Right ventricle myocardium inferior (tissue), 1 donor: ENCODE results near the gene MYT1. TPM values are rescaled to one million over a fixed set of nuclear protein-coding genes. Genes with fewer than 3 reads are reported as not detected.
"Not testable (repeated sequence)": the region's sequence is repeated elsewhere in the genome, so short reads cannot be mapped to it uniquely, and the experiment has no call there.

Experiments used
- ATAC-seq: fragments of 200-7000 bp; cut with Tn5 transposase; one replicate; pipeline ENCODE4 v1.9.1; 2020; ENCODE audit warnings: mild to moderate bottlenecking, moderate library complexity
- DNase-seq: peaks from one replicate; pipeline ENCODE4 v3.0.0; 2021; ENCODE audit errors: missing footprints
- intact Hi-C: fragments of 100-400 bp; cut with DNase I; formaldehyde crosslinking; loops from one replicate; pipeline ENCODE4 v1.11.0; 2022
- total RNA-seq: library from RNA; stranded (reverse); fragmentation: NEBNext Ultra II Directional; extraction: Animal tissue kit (Norgen Biotek cat#: 25700); gene quantifications from one replicate; pipeline ENCODE4 v1.2.1, GENCODE V29; 2021
- donor health status: DM: no; HTN: yes; CAD: no; lungs with severe emphysema.

Gene MYT1
- total RNA-seq, 1 donor from 2014 or later: 0.16 TPM

- intact Hi-C loops: no loop called here
- DNase-seq (no peak), ATAC-seq (peak; percentile 46)
Observed at GRCh38 chr20:64182146-64182865, 18.1 kb downstream of the MYT1 start.

- ATAC-seq (no peak), DNase-seq (no peak)
- intact Hi-C loops: no loop called here
Observed at GRCh38 chr20:64183313-64183712, 19.1 kb downstream of the MYT1 start.

- intact Hi-C loops: no loop called here
- DNase-seq (no peak), ATAC-seq (no peak)
Observed at GRCh38 chr20:64184795-64185194, 20.5 kb downstream of the MYT1 start.

GRCh38 chr20:64185276-64185900 lies 21.1 kb downstream of the MYT1 start:
- ATAC-seq (no peak), DNase-seq (no peak)
- intact Hi-C loops: no loop called here

DNA sequence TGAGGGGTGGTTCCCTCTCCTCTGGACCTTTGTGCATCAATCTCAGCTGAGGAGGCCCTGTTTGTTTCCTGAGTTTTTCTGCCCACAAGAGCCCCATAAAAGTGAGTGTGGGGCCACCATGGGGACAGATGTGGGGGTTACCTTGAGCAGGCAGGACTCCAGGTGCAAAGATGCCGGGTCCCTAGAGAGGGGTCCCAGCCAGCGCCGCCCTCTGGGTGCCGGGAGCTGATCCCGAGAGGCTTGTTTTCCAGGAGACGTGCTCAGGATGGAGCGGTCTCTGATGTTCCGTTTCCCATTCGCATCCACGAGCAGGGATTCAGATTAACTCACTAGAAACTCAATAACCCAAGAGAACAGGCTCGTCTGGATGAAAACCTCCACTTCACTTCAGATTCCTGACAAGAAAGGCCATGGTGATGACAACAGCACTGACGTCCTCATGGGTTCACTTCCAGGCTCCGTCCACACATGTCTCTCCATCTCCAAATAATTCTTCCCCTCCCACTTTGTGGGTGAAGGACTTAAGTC lies 21.9 kb downstream of the MYT1 start:
- DNase-seq (no peak), ATAC-seq (no peak)
- intact Hi-C loops: no loop called here

DNA sequence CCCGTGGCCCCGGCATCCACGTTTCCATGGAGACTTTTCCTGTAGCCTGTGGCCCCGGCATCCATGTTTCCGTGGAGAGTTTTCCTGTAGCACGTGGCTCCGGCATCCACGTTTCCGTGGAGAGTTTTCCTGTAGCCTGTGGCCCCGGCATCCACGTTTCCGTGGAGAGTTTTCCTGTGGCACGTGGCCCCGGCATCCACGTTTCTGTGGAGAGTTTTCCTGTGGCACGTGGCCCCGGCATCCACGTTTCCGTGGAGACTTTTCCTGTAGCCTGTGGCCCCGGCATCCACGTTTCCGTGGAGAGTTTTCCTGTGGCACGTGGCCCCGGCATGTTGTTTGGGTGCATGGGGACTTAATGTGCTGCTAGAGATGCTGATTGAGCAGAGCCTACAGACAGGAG lies 23.0 kb downstream of the MYT1 start:
- DNase-seq, intact Hi-C loops, ATAC-seq: not testable (repeated sequence)

DNA sequence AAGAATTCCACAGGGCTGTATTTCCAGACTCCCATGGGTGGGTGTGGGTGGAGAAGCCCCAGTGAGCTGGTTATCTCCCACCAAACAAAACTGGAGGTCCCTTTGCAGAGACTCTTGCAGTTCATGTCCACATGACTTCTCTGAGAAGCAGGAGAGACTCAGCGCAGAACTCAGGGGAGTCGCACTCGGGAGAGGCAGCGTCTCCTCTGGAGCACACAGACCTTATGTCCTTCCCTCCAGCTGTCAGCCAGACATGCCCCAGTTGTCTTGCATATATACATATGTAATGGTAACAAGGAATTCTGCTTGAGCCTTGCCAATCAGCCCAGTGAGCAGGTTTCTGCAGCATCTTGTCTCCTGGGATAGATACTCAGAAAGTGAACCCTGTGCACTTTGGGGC lies 23.8 kb downstream of the MYT1 start:
- DNase-seq (no peak), ATAC-seq (no peak)
- intact Hi-C loops: no loop called here

GRCh38 chr20:64188682-64189529 lies 24.7 kb downstream of the MYT1 start:
- DNase-seq: no peak
- intact Hi-C loops: no loop called here
- no peak for ATAC-seq

DNA sequence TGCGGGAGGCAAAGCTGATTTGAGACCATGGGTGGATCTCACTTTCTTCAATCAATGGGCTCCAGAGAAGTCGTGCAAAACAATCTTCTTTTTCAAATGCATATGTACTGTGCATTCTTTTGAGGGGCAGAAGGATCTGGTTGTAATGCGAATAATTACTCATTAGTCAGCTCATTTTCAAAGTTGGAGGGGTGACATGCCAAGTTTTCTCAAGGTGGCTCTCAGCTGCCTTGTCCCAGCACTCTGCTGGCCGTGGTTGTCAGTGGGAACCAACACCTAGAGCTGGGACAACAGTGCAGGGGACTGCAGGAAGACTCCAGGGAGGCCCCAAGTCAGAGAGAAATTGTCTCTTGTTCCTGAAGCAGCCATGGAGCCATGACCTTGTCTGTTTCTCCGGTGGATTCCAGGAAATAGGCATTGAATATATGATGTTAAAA lies 25.3 kb downstream of the MYT1 start:
- intact Hi-C loops: no loop called here
- ATAC-seq: no peak
- DNase-seq: no peak

- intact Hi-C loops: no loop called here
- ATAC-seq (no peak), DNase-seq (no peak)
Observed at GRCh38 chr20:64189986-64190385, 25.7 kb downstream of the MYT1 start.

DNA sequence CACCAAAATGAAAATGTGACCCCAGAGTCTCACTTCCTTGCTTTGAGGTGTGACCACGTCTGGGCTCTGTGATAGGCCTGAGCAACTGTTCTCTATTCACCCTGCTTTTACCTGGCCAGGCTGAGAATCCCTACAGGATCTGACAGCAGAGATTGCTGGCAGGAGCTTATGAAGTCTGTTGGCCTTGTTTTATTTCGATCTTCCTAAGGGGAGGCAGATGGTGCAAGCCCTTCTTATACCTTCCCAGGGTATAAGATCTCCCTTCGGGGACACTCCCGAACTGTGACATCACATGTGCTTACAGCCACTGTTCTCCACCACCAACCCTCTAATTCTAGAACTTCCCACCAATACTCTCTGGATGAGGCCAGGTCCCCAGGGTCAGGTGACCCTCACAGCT lies 26.8 kb downstream of the MYT1 start:
- intact Hi-C loops: no loop called here
- ATAC-seq: no peak
- no peak for DNase-seq

- intact Hi-C loops: no loop called here
- ATAC-seq (no peak), DNase-seq (no peak)
Observed at GRCh38 chr20:64192406-64192805, 28.2 kb downstream of the MYT1 start.

GRCh38 chr20:64193058-64193457 lies 28.8 kb downstream of the MYT1 start:
- DNase-seq (no peak), ATAC-seq (no peak)
- intact Hi-C loops: no loop called here

DNA sequence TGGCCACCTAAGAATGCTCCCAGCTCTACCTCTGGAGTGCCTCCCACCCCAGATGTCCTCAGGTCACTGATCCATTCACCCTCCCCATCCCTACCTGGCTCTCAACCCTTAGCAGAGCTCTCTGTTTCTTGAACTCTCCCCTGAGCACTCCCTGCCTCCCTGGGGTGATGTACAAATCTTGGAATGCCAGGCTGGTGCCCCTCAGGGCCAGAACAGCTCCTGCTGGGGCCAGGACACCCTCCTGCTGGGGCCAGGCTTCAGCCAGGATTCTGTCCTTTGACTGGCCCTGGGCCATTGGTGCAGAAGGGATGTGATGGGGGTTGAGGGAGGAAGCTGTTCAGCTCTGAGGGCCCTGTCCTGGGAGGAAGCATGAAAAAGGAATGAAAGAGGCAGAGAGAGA lies 30.0 kb downstream of the MYT1 start:
- intact Hi-C loops: no loop called here
- ATAC-seq: no peak
- no peak for DNase-seq

DNA sequence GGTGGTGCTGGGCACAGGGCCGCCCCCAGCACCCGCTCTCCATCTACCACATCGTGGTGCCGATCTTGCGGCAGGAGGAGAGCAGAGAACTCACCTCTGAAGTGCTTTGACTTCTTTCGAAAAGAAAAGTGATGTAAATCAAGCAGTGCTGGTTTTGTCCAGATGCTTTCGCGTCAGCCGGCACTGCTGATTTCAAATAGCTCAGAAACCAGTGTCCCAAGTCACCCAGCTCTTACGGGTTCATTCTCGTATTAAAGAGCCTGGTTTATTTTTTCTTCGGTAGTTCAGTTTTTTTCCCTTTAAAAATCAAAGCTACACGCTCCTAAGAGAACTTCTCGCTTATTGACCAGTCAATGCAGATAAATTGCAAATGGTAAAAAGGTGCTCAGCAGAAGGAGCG lies 32.1 kb downstream of the MYT1 start:
- ATAC-seq: no peak
- no peak for DNase-seq
- intact Hi-C loops: no loop called here

- ATAC-seq (no peak), DNase-seq (no peak)
- intact Hi-C loops: no loop called here
Observed at GRCh38 chr20:64196847-64197306, 32.6 kb downstream of the MYT1 start.

- DNase-seq (no peak), ATAC-seq (no peak)
- intact Hi-C loops: no loop called here
Observed at GRCh38 chr20:64198347-64198746, 34.1 kb downstream of the MYT1 start.

- intact Hi-C loops: no loop called here
- DNase-seq (no peak), ATAC-seq (no peak)
Observed at GRCh38 chr20:64199395-64199794, 35.1 kb downstream of the MYT1 start.

GRCh38 chr20:64200740-64201139 lies 36.5 kb downstream of the MYT1 start:
- ATAC-seq (no peak), DNase-seq (no peak)
- intact Hi-C loops: no loop called here

- DNase-seq (no peak), ATAC-seq (no peak)
- intact Hi-C loops: no loop called here
Observed at GRCh38 chr20:64201653-64202052, 37.4 kb downstream of the MYT1 start.
